ENCODE data around the gene EDN3.

Gene EDN3

GRCh38 chr20:59300333-59301081 is at the start of gene EDN3:
TSS of gene EDN3 (plus strand) at chr20:59300611. CDS start at chr20:59300813, 202 bp downstream.
- DNase-seq = no peak

GRCh38 chr20:59253325-59253724 is 47.1 kb upstream of the EDN3 start:
- no peak for DNase-seq

GRCh38 chr20:59253779-59254319 is 46.6 kb upstream of the EDN3 start:
- DNase-seq = no peak

GRCh38 chr20:59255256-59255655 is 45.2 kb upstream of the EDN3 start:
- no peak for DNase-seq

- peak; percentile 29 to 41 for DNase-seq
These were observed 42.2 kb upstream of the EDN3 start for GRCh38 chr20:59258221-59258621.

- DNase-seq = no peak
These were observed 40.5 kb upstream of the EDN3 start for GRCh38 chr20:59259946-59260345.

GRCh38 chr20:59265298-59265697 is 35.1 kb upstream of the EDN3 start:
- no peak for DNase-seq

GRCh38 chr20:59268870-59269269 is 31.5 kb upstream of the EDN3 start:
- DNase-seq = no peak

GRCh38 chr20:59269411-59270025 is 30.9 kb upstream of the EDN3 start:
- DNase-seq = no peak

GRCh38 chr20:59270380-59270779 is 30.0 kb upstream of the EDN3 start:
- no peak for DNase-seq

GRCh38 chr20:59273739-59274357 is 26.6 kb upstream of the EDN3 start:
- DNase-seq = no peak

GRCh38 chr20:59276938-59277337 is 23.5 kb upstream of the EDN3 start:
- no peak for DNase-seq

- DNase-seq = no peak
These were observed 15.9 kb upstream of the EDN3 start for GRCh38 chr20:59284470-59284869.

GRCh38 chr20:59289994-59290393 is 10.4 kb upstream of the EDN3 start:
- DNase-seq = no peak

- DNase-seq = no peak
These were observed 8.5 kb upstream of the EDN3 start for GRCh38 chr20:59291740-59292383.

GRCh38 chr20:59295531-59295930 is 4.9 kb upstream of the EDN3 start:
- DNase-seq = no peak

GRCh38 chr20:59297686-59298085 is 2.7 kb upstream of the EDN3 start:
- no peak for DNase-seq

- DNase-seq = no peak
These were observed 472 bp upstream of the EDN3 start for GRCh38 chr20:59299945-59300332.

GRCh38 chr20:59301343-59302007 is 1.1 kb downstream of the EDN3 start:
- DNase-seq = no peak

GRCh38 chr20:59305908-59306655 is 5.7 kb downstream of the EDN3 start:
- no peak for DNase-seq

GRCh38 chr20:59307270-59307669 is 6.9 kb downstream of the EDN3 start:
- no peak for DNase-seq

Measured in NCI-H526 (cell line).